ENCODE measurements around the gene DOCK10. TPM values are rescaled to one million over a fixed set of nuclear protein-coding genes. Genes with fewer than 3 reads are reported as not detected.

Gene DOCK10
- total RNA-seq (2014; rRNA removed; shearing (Covaris generic)) = 25.3 and 34.5 TPM in 2 replicates

- peak; percentile 63 for DNase-seq (ENCODE audit: low read depth)
Measured at GRCh38 chr2:225041851-225042799, at the start of gene DOCK10. Gene DOCK10 (minus strand): TSS chr2:225042468. CDS start chr2:225042374, 94 bp downstream.

DNA sequence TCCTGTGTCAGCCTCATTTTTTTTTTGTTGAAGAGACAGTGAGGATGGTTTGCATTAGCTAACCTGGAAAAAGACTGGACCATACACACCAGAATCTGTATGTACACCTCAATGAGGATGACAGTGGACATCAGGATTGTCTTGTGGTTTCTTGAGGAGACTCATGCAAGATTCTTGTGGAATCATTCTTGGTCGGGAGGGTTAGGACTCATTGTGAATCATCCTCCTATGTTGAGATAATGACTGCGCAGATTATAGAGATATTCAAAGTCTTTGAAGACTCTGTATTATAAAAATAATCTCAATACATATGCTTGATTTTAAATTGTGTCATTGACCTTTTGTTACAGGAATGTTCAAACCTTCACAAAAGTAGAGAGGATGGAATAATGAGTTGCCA, 49.1 kb upstream of the DOCK10 start:
- DNase-seq (ENCODE audit: low read depth) = peak; percentile 96

GRCh38 chr2:225090746-225091145, 48.5 kb upstream of the DOCK10 start:
- DNase-seq (ENCODE audit: low read depth) = peak; percentile 60

- no peak for DNase-seq (ENCODE audit: low read depth)
Measured at GRCh38 chr2:225086915-225087314, 44.6 kb upstream of the DOCK10 start.

DNA sequence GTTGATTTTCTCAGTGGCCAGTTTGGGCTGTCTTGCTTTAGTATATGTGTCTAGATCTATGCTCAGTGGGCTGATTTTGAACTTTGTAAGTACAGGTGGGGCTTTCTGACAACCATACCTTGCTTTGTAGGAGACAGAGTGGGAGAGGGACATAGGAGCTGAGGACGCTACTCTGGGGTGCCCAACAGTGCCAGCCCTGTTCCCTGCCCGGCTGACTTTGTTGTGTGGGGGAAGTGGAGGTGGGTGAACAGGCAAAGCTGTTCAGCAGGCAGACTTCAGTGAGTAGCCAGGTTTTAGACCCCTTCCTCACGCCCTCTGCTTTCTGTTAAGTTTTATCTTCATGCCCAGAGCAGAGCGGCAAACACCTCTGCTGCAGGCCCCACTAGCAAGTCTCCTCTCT, 44.2 kb upstream of the DOCK10 start:
- no peak for DNase-seq (ENCODE audit: low read depth)

DNA sequence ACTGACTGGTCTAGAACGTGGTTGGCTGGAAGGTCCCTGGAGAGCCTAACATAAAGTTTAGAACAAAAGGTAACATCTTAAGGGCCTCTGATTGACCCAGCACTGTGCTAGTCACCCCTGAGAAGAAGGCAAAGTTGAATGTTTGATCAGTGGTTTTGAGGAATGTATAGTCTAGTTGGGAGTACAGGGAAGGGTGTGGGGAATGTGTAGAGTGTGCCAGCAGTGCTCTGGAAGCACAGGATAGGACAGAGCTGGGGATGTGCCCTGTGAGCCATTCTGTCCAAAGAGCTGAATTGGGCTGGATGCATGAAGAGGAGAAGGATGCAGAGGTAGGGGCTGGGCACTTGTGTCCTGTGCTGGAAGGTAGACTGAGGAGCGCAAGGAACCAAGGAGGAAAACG, 41.0 kb upstream of the DOCK10 start:
- no peak for DNase-seq (ENCODE audit: low read depth)

DNA sequence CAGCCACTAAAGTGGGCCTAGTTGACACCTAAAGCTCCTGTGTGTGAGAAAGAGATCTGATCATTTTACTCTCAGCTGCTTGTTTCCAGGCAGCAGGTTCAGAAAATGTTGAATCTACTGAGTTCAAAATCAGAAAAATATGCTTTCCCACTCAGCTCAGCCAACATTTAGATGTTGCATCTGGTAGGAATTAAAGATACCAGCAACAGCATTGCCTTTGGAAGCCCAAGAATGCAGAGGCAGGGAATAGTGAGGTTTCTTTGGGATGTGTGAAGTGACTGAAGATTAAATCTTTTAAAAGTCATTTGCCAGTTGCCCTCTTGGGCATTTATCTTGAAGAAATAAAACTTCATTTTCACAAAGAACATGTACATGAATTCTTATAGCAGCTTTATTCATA, 33.9 kb upstream of the DOCK10 start:
- DNase-seq (ENCODE audit: low read depth) = no peak

DNA sequence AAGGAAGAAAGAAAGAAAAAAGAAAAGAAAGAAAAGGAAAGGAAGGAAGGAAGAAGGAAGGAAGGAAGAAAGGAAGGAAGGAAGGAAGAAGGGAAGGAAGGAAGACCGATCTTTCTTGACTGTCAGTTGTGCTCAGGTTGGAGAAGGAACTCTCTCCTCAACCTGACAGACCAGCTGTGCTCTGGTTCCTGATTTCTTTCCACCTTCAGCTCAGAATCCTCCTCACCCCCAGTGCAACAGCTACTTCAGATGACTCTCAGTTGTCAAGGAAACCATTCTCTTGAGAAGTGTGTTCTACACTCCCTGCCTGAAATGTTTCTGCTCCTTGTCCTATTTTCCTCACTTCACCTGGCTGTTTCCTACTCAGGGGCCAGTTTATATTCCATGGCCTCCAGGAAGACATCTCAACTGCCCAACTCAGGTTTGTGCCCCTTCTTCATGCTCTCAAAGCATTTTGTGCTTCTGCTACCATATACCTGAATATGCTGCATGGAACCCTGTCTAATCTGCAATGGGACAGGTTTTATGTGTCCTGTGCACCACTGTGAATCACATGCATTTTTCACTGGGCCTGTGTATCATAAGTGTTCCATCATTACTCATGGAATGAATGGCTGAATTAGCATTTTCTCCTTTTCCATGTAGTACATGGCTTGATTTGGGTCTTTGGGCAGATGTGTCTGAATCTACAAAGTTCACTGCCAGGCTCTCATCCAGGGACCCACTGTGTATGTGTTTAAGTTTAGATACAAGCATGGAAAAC, 32.8 kb upstream of the DOCK10 start:
- no peak for DNase-seq (ENCODE audit: low read depth)

GRCh38 chr2:225074366-225074765, 32.1 kb upstream of the DOCK10 start:
- DNase-seq (ENCODE audit: low read depth) = no peak

DNA sequence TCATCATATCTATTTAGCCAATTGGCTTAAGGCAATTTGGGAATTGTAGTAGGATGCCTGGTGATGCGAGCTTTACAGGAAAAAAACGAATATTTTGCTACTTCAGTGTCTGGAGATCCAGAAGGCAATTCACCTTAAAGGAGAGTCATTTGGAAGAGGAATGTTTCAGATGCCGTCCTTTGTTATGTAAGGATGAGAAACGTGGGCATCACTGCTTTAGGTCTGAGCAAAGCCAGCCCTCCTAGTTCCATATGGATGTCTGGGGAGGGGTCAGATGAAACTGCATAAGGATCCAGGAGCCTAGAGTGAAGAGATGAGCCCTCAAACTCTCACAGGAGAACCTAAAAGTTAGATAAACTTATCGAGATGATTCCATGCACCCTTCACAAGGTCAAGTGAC, 30.9 kb upstream of the DOCK10 start:
- no peak for DNase-seq (ENCODE audit: low read depth)

- no peak for DNase-seq (ENCODE audit: low read depth)
Measured at GRCh38 chr2:225072444-225072843, 30.2 kb upstream of the DOCK10 start.

DNA sequence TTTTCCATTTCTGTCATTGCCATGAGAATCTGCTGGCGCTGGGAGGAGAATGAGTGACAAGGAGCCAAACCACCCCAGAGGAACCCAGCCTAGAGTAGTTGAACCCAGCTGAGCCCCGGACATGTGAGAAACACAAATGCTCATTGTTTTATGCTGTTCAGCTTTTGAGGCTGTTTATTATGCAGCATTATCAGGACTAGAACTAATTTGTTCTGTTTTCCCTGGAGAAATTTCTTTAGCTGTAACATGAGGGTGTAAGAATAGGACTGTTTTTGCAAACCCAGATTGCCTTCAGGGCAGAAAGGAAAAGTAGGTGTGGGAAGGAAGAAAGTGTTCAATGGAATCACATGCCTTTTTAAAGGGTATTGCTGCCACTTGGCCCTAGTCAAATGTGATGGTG, 28.5 kb upstream of the DOCK10 start:
- no peak for DNase-seq (ENCODE audit: low read depth)

GRCh38 chr2:225069966-225070365, 27.7 kb upstream of the DOCK10 start:
- DNase-seq (ENCODE audit: low read depth) = no peak

GRCh38 chr2:225069477-225069876, 27.2 kb upstream of the DOCK10 start:
- no peak for DNase-seq (ENCODE audit: low read depth)

GRCh38 chr2:225065882-225066281, 23.6 kb upstream of the DOCK10 start:
- no peak for DNase-seq (ENCODE audit: low read depth)

DNA sequence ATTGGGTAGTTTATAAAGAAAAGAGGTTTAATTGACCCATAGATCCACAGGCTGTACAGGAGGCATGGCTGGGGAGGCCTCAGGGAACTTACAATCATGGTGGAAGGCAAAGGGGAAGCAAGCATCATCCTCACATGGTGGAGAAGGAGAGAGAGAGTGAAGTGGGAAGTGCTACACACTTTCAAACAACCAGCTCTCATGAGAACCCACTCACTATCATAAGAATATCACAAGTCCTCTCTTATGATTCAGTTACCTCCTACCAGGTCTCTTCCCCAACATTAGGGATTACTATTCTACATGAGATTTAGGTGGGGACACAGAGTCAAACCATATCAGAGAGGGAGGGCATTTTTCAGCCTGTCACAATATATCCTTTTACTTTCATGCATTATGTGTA, 22.7 kb upstream of the DOCK10 start:
- DNase-seq (ENCODE audit: low read depth) = no peak

GRCh38 chr2:225064362-225064761, 22.1 kb upstream of the DOCK10 start:
- no peak for DNase-seq (ENCODE audit: low read depth)

DNA sequence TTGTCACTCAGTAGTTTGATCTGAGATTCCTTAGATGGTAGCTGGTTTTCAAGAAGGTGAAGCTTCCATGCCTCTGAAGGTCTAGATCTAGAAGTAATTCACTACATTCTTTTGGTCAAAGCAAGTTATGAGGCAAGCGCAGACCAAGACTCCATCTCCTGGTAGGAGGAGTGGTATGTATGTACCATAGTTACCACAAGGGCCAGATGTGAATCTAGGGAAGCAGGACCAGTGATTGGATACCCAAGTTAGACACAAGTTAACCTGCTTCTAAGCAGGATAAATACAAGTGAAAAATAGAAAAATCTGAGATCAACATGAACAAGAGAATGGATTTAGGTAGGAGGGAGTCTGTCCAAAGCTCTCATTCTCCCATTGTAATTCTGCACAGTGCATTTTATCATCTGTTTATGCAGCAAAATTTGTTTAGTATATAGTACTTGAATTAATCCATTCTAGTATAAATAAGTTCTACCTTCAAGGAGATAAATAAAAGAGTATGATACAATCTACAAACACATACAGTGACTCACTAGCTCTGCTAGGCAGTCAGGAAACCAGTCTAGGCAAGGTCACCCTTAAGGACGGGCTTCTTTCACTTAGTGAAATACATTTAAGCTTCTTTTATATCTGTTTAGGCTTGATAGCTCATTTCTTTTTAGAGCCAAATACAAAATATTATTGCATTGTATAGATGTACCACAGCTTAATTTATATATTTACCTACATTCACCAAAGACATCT, 14.2 kb upstream of the DOCK10 start:
- peak; percentile 70 for DNase-seq (ENCODE audit: low read depth)

DNA sequence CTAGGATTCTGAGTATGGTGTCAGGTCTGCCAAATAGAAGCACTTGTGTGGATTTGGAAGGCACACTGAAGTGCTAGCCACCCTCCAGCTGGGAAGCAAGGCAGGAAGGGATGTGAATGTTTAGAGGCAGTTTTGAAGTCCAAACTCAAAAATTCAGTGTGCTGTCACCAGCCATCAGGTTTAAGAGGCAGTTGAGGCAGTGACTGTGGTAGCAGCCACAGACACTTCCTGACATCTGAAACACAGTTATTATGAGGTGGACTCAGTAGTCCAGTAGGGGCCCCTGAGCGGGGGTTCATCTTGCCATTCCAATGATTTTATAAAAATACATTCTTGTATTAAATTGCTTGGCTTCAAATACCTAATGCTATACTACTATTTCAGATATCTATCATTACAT, 13.4 kb upstream of the DOCK10 start:
- DNase-seq (ENCODE audit: low read depth) = no peak

GRCh38 chr2:225052703-225053102, 10.4 kb upstream of the DOCK10 start:
- DNase-seq (ENCODE audit: low read depth) = peak; percentile 37

DNA sequence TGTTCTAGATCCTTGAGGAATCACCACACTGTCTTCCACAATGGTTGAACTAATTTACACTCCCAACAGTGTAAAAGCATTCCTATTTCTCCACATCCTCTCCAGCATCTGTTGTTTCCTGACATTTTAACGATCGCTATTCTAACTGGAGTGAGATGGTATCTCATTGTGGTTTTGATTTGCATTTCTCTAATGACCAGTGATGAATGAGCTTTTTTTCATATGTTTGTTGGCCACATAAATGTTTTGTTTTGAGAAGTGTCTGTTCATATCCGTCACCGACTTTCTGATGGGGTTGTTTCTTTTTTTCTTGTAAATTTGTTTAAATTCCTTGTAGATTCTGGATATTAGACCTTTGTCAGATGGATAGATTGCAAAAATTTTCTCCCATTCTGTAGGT, 5.2 kb upstream of the DOCK10 start:
- peak; percentile 65 for DNase-seq (ENCODE audit: low read depth)

DNA sequence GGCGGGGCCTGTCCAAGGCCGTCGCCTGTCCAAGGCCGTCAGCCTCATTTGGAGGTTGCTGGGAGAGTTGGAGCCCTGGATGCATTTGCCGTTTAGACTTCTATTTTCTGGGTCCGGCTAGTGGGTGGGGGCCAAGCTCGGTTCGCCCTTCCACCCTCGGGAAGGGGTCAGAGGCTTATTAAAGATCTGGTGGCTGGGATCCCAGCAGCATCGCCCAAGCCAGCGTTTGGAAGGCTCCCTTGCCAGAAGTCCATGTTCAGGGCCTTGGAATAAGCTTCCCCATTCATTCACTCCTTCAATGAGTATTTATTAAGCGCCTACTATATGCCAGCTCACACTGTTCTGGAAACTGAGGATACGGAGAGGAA, 516 bp upstream of the DOCK10 start:
- DNase-seq (ENCODE audit: low read depth) = no peak

Data from M059J (cell line).